HepG2 (cell line): ENCODE data around the gene KIF17. TPM values are rescaled to one million over a fixed set of nuclear protein-coding genes. Genes with fewer than 3 reads are reported as not detected.

Source experiments
- AHR ChIP-seq: IDR thresholded peaks from 2 replicates; pipeline ENCODE4 v1.6.1; 2018; ENCODE audit warnings: missing genetic modification reagents, missing compliant biosample characterization
- BCLAF1 ChIP-seq: fragments of 450-650 bp; IDR thresholded peaks from 2 replicates; pipeline ENCODE4 v1.6.1; 2017; ENCODE audit warnings: mild to moderate bottlenecking
- ESRRA ChIP-seq: sonication (generic); formaldehyde crosslinking; IDR thresholded peaks from 2 replicates; pipeline ENCODE4 v1.5.1; 2020; ENCODE audit warnings: mild to moderate bottlenecking, low read depth, missing genetic modification reagents
- HNRNPUL1 ChIP-seq: fragments of 200-400 bp; formaldehyde crosslinking; IDR thresholded peaks from 2 replicates; pipeline ENCODE4 v1.6.1; 2017; ENCODE audit warnings: low read depth, mild to moderate bottlenecking, low read length, moderate library complexity
- HOXD1 ChIP-seq: sonication (generic); formaldehyde crosslinking; IDR thresholded peaks from 2 replicates; pipeline ENCODE4 v1.5.0; 2020; ENCODE audit warnings: missing genetic modification reagents
- KLF13 ChIP-seq: sonication (generic); formaldehyde crosslinking; IDR thresholded peaks from 2 replicates; pipeline ENCODE4 v1.4.0; 2020; ENCODE audit warnings: mild to moderate bottlenecking, missing genetic modification reagents
- MEIS2 ChIP-seq: sonication (generic); formaldehyde crosslinking; IDR thresholded peaks from 2 replicates; pipeline ENCODE4 v1.9.0; 2021; ENCODE audit warnings: mild to moderate bottlenecking, missing genetic modification reagents
- MIER2 ChIP-seq: IDR thresholded peaks from 2 replicates; pipeline ENCODE4 v1.6.1; 2016; ENCODE audit warnings: missing biosample characterization, missing genetic modification reagents
- NBN ChIP-seq: fragments of 450-650 bp; conservative IDR thresholded peaks from 2 replicates; pipeline ENCODE4 v1.6.1; 2017
- NFE2 ChIP-seq: sonication (generic); formaldehyde crosslinking; IDR thresholded peaks from 2 replicates; pipeline ENCODE4 v1.4.0; 2020; ENCODE audit warnings: missing genetic modification reagents
- PHB2 ChIP-seq: fragments of 450-650 bp; IDR thresholded peaks from 2 replicates; pipeline ENCODE4 v1.6.1; 2018; ENCODE audit not compliant: partially characterized antibody
- SMARCE1 ChIP-seq: fragments of 450-650 bp; IDR thresholded peaks from 2 replicates; pipeline ENCODE4 v1.6.1; 2017; ENCODE audit warnings: borderline replicate concordance
- SRSF9 ChIP-seq: fragments of 200-400 bp; formaldehyde crosslinking; IDR thresholded peaks from 2 replicates; pipeline ENCODE4 v1.6.1; 2018; ENCODE audit warnings: borderline replicate concordance, mild to moderate bottlenecking, low read depth, low read length; ENCODE audit not compliant: insufficient read depth, poor library complexity, severe bottlenecking
- WIZ ChIP-seq: sonication (generic); formaldehyde crosslinking; IDR thresholded peaks from 2 replicates; pipeline ENCODE4 v1.5.1; 2020; ENCODE audit warnings: mild to moderate bottlenecking, missing genetic modification reagents
- ZMYM3 ChIP-seq: sonication (generic); formaldehyde crosslinking; IDR thresholded peaks from 2 replicates; pipeline ENCODE4 v1.5.1; 2020; ENCODE audit warnings: mild to moderate bottlenecking, missing genetic modification reagents
- ZNF138 ChIP-seq: sonication (generic); formaldehyde crosslinking; IDR thresholded peaks from 2 replicates; pipeline ENCODE4 v1.5.0; 2020; ENCODE audit warnings: mild to moderate bottlenecking, low read depth, missing genetic modification reagents
- ZNF232 ChIP-seq: sonication (generic); formaldehyde crosslinking; IDR thresholded peaks from 2 replicates; pipeline ENCODE4 v1.4.0; 2020; ENCODE audit warnings: missing genetic modification reagents, borderline replicate concordance
- ZNF337 ChIP-seq: sonication (generic); formaldehyde crosslinking; IDR thresholded peaks from 2 replicates; pipeline ENCODE4 v1.5.1; 2020; ENCODE audit warnings: missing genetic modification reagents, low read depth, mild to moderate bottlenecking, borderline replicate concordance
- ZNF354B ChIP-seq: sonication (generic); formaldehyde crosslinking; IDR thresholded peaks from 2 replicates; pipeline ENCODE4 v1.8.0; 2022; ENCODE audit warnings: mild to moderate bottlenecking, missing genetic modification reagents
- ZNF512 ChIP-seq: sonication (generic); formaldehyde crosslinking; IDR thresholded peaks from 2 replicates; pipeline ENCODE4 v1.4.0; 2020; ENCODE audit warnings: mild to moderate bottlenecking, missing genetic modification reagents
- polyA plus RNA-seq, 8 experiments: library from polyadenylated mRNA; depleted of rRNA in 3 of 8; stranded (reverse) in 7 of 8; unstranded in 1 of 8; fragments of >200 nt; fragmentation: Illumina TruSeq in 4 of 8; extraction: Trizol in 4 of 8; gene quantifications; 2 replicates each; pipeline versions ENCODE4 v1.2.1 to v1.2.3, GENCODE V29; 2011 to 2016; ENCODE audit warnings: low read depth in 4 of 8, missing spikeins in 1 of 8, mixed read lengths in 1 of 8; ENCODE audit not compliant: insufficient read depth in 1 of 8
- total RNA-seq, 5 experiments: library from RNA; depleted of rRNA; stranded (reverse); fragments of >200 nt; fragmentation: Illumina TruSeq; extraction: Trizol; gene quantifications; 2 replicates each; pipeline ENCODE4 v1.2.3, GENCODE V29; 2016; ENCODE audit warnings: low read depth in 1 of 5
- TF ChIP-seq, protein P1 (sequence below): sonication (generic); formaldehyde crosslinking; IDR thresholded peaks from 2 replicates; pipeline ENCODE4 v1.8.0; 2022; ENCODE audit warnings: missing genetic modification reagents, mild to moderate bottlenecking, borderline replicate concordance
- TF ChIP-seq, protein P2 (sequence below): sonication (generic); formaldehyde crosslinking; IDR thresholded peaks from 2 replicates; pipeline ENCODE4 v1.4.0; 2020; ENCODE audit warnings: missing genetic modification reagents
- TF ChIP-seq, protein P3 (sequence below): sonication (generic); formaldehyde crosslinking; conservative IDR thresholded peaks from 2 replicates; pipeline ENCODE4 v1.5.0; 2020; ENCODE audit warnings: missing genetic modification reagents

Gene KIF17
- total and polyA plus RNA-seq, 2 of the 13 experiments (the other 11 are each of a cell fraction or from before 2014, with no cell fraction given), result 0.24 to 0.44 TPM

DNA sequence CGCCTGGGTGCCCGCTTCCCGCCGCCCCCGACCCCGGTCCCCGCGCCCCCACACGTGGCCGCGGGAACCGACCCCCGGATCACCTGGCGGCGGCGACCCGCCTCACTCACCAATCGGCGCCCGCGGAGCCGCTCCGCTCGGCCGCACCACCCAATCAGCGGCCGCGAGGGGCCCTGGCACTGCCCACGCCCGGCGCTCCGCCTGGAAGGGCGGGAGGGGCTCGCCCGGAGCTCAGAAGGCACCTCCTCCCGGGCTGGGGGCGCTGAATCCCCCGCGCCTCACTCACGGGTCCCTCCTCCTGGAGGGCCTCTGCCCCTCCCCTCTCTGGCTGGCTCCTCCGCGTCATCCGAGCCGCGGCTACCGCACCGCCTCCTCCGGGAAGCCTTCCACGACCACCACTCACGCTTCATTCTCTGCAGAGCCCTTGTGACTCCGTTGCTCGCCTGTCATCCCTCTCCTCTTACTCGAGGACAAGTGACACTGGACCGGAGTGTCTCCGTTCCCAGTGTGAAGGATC, 14.3 kb upstream of the KIF17 start (continued):
- TF ChIP-seq, protein P1, sequence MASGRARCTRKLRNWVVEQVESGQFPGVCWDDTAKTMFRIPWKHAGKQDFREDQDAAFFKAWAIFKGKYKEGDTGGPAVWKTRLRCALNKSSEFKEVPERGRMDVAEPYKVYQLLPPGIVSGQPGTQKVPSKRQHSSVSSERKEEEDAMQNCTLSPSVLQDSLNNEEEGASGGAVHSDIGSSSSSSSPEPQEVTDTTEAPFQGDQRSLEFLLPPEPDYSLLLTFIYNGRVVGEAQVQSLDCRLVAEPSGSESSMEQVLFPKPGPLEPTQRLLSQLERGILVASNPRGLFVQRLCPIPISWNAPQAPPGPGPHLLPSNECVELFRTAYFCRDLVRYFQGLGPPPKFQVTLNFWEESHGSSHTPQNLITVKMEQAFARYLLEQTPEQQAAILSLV, result no peak
- TF ChIP-seq WIZ (CRISPR knock-in tag), result no peak
- no peak for TF ChIP-seq ZNF138 (CRISPR knock-in tag)
- TF ChIP-seq SRSF9, result no peak
- no peak for TF ChIP-seq KLF13
- no peak for TF ChIP-seq ZNF232 (CRISPR knock-in tag)
- no peak for TF ChIP-seq ZNF354B
- TF ChIP-seq PHB2, result no peak
- TF ChIP-seq ZMYM3 (CRISPR knock-in tag), result peak; percentile 99
- TF ChIP-seq, protein P2, sequence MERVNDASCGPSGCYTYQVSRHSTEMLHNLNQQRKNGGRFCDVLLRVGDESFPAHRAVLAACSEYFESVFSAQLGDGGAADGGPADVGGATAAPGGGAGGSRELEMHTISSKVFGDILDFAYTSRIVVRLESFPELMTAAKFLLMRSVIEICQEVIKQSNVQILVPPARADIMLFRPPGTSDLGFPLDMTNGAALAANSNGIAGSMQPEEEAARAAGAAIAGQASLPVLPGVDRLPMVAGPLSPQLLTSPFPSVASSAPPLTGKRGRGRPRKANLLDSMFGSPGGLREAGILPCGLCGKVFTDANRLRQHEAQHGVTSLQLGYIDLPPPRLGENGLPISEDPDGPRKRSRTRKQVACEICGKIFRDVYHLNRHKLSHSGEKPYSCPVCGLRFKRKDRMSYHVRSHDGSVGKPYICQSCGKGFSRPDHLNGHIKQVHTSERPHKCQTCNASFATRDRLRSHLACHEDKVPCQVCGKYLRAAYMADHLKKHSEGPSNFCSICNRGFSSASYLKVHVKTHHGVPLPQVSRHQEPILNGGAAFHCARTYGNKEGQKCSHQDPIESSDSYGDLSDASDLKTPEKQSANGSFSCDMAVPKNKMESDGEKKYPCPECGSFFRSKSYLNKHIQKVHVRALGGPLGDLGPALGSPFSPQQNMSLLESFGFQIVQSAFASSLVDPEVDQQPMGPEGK, result peak; percentile 57
- TF ChIP-seq ZNF337, result no peak
- TF ChIP-seq HNRNPUL1, result no peak
- TF ChIP-seq, protein P3, sequence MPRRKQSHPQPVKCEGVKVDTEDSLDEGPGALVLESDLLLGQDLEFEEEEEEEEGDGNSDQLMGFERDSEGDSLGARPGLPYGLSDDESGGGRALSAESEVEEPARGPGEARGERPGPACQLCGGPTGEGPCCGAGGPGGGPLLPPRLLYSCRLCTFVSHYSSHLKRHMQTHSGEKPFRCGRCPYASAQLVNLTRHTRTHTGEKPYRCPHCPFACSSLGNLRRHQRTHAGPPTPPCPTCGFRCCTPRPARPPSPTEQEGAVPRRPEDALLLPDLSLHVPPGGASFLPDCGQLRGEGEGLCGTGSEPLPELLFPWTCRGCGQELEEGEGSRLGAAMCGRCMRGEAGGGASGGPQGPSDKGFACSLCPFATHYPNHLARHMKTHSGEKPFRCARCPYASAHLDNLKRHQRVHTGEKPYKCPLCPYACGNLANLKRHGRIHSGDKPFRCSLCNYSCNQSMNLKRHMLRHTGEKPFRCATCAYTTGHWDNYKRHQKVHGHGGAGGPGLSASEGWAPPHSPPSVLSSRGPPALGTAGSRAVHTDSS (CRISPR knock-in tag), result no peak
- TF ChIP-seq ESRRA (CRISPR knock-in tag), result no peak
- TF ChIP-seq MIER2, result no peak
- TF ChIP-seq MEIS2, result no peak
- TF ChIP-seq AHR (CRISPR knock-in tag), result no peak
- TF ChIP-seq NFE2 (CRISPR knock-in tag), result no peak
- no peak for TF ChIP-seq HOXD1 (CRISPR knock-in tag)
- TF ChIP-seq BCLAF1, result no peak
- no peak for TF ChIP-seq SMARCE1
- no peak for TF ChIP-seq NBN
- no peak for TF ChIP-seq ZNF512 (CRISPR knock-in tag)
